H1 (cell line): ENCODE data around the gene DHX38. TPM values are rescaled to one million over a fixed set of nuclear protein-coding genes. Genes with fewer than 3 reads are reported as not detected.
A peak's percentile ranks its signal among the peaks of the same experiment; 100 is the strongest.

Experiments used
- ASH2L ChIP-seq: fragments of 200-600, 300-600 bp; sonication (generic); IDR thresholded peaks from one replicate; pipeline ENCODE4 v1.7.1; 2017; ENCODE audit warnings: low read length
- ATF2 ChIP-seq: IDR thresholded peaks from 2 replicates; pipeline ENCODE4 v1.6.1; 2012; ENCODE audit warnings: low read length, inconsistent platforms
- BRCA1 ChIP-seq: IDR thresholded peaks from 2 replicates; pipeline ENCODE4 v1.6.1; 2012; ENCODE audit warnings: low read depth, low read length, improper control_type of control experiment
- CBX5 ChIP-seq: fragments of 300-800, 300-1000 bp; sonication (generic); IDR thresholded peaks from 2 replicates; pipeline ENCODE4 v1.7.1; 2016; ENCODE audit warnings: antibody characterized with exemption, low read length, low read depth
- EP300 ChIP-seq, 2 experiments: IDR thresholded peaks; 1 replicate in 1 of 2; 2 replicates in 1 of 2; pipeline ENCODE4 v1.6.1; 2011 to 2012; ENCODE audit warnings: low read depth in 2 of 2, low read length in 2 of 2, mild to moderate bottlenecking in 2 of 2, borderline replicate concordance in 1 of 2, inconsistent platforms in 1 of 2, moderate library complexity in 1 of 2
- EZH2 ChIP-seq: fragments of 200-600 bp; sonication (generic); IDR thresholded peaks from 2 replicates; pipeline ENCODE4 v1.7.1; 2012; ENCODE audit warnings: low read depth, mild to moderate bottlenecking, moderate library complexity, low read length, inconsistent platforms; ENCODE audit not compliant: severe bottlenecking
- GABPA ChIP-seq: IDR thresholded peaks from 2 replicates; pipeline ENCODE4 v1.6.1; 2011; ENCODE audit warnings: mild to moderate bottlenecking, low read length, moderate library complexity, borderline replicate concordance; ENCODE audit not compliant: insufficient read depth
- JUN ChIP-seq: IDR thresholded peaks from 2 replicates; pipeline ENCODE4 v1.6.1; 2011; ENCODE audit warnings: low read depth, mild to moderate bottlenecking, improper control_type of control experiment, low read length
- MAFK ChIP-seq: IDR thresholded peaks from 2 replicates; pipeline ENCODE4 v1.6.1; 2012; ENCODE audit warnings: low read depth, mild to moderate bottlenecking, improper control_type of control experiment, low read length
- MAX ChIP-seq: IDR thresholded peaks from 2 replicates; pipeline ENCODE4 v1.6.1; 2012; ENCODE audit warnings: inconsistent platforms
- RNF2 ChIP-seq: fragments of 200-900, 300-1000 bp; sonication (generic); IDR thresholded peaks from 2 replicates; pipeline ENCODE4 v1.7.1; 2016; ENCODE audit warnings: borderline replicate concordance, low read depth, mild to moderate bottlenecking, antibody characterized with exemption, low read length; ENCODE audit not compliant: poor library complexity, severe bottlenecking; ENCODE audit errors: missing control alignments
- RXRA ChIP-seq: IDR thresholded peaks from 2 replicates; pipeline ENCODE4 v1.6.1; 2011; ENCODE audit warnings: low read depth, mild to moderate bottlenecking, low read length, moderate library complexity; ENCODE audit not compliant: insufficient read depth
- SP1 ChIP-seq: IDR thresholded peaks from 2 replicates; pipeline ENCODE4 v1.6.1; 2011; ENCODE audit warnings: low read depth, low read length
- SP4 ChIP-seq: IDR thresholded peaks from 2 replicates; pipeline ENCODE4 v1.6.1; 2012; ENCODE audit warnings: low read length, inconsistent platforms
- SRF ChIP-seq: IDR thresholded peaks from 2 replicates; pipeline ENCODE4 v1.6.1; 2011; ENCODE audit warnings: mild to moderate bottlenecking, low read depth, low read length, moderate library complexity
- TAF1 ChIP-seq: IDR thresholded peaks from 2 replicates; pipeline ENCODE4 v1.6.1; 2011; ENCODE audit warnings: mild to moderate bottlenecking, low read depth, low read length
- TAF7 ChIP-seq: optimal IDR thresholded peaks from 2 replicates; pipeline ENCODE3; 2011; ENCODE audit warnings: low read depth, mild to moderate bottlenecking, inconsistent platforms, low read length, moderate library complexity, borderline replicate concordance
- TBP ChIP-seq: IDR thresholded peaks from 2 replicates; pipeline ENCODE4 v1.6.1; 2011; ENCODE audit warnings: low read depth, low read length, improper control_type of control experiment
- polyA plus RNA-seq, 7 experiments: library from polyadenylated mRNA; depleted of rRNA in 3 of 7; stranded (reverse) in 5 of 7; unstranded in 2 of 7; fragments of >200 nt in 5 of 7; fragments of 200-250 nt in 2 of 7; gene quantifications; 1 replicate in 5 of 7; 2 replicates in 1 of 7; 4 replicates in 1 of 7; pipeline versions ENCODE4 v1.2.1 to v1.2.3, GENCODE V29; 2011 to 2013; ENCODE audit warnings: missing spikeins in 2 of 7, mixed read lengths in 2 of 7
- total RNA-seq: library from RNA; stranded (reverse); fragmentation: NEBNext Ultra II Directional; extraction: Animal tissue kit (Norgen Biotek cat#: 25700); gene quantifications from 2 replicates; pipeline ENCODE4 v1.2.1, GENCODE V29; 2021

DHX38 gene
- total and polyA plus RNA-seq, 2 of the 8 experiments (the other 6 are each of a cell fraction or from before 2014, with no cell fraction given), result 27.3 to 53.5 TPM

DNA sequence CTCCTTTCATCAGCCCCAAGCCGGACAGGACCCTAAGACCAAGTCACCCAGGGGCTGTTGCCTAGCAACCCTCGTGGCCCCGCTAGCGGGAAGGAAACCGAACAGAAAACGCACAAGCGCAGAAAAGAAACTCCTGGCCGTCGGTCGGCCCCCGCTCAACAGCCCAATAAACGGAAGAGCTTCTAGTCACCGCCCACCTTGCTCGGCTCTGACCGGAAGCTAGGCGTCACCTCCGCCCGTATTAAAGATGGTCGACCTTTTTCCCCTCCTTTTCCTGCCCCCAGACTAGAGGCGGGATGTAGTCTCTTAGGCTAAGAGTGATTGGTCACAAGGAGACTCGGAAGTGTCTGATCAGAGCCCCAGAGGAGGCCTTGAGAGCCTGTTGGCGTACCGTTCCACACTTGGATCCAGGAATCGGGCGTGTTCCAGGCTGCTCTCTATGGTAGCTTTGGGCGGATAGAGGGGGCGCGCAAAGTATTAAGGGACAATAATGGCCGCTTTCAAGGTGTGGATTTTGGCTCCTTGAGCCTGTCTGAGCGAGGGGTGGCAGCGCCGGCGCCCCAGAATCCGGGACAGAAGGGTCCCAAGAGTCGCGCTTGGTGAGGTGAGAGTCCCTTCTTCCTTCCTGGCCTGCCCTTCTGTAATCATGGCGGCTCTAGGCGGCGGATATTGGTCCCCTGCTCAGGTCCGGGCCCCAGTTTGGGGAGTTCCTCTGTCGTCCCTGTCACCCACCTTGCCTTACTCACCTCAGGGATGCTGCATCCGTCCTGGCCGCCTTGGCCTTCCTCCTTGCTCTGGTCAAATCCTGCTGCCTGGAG is at the start of gene DHX38, which contains the start of gene TXNL4B (continued):
- TF ChIP-seq SRF, result no peak
- no peak for TF ChIP-seq JUN
- peak; percentile 93 for TF ChIP-seq TAF1
- TF ChIP-seq EZH2, result no peak
- no peak for TF ChIP-seq RNF2
- TF ChIP-seq TBP, result peak; percentile 89
- peak; percentile 77 for TF ChIP-seq TAF7
- peak; percentile 91 for TF ChIP-seq GABPA
- peak; percentile 56; the same call in 1 of the 2 replicates for TF ChIP-seq ATF2
- TF ChIP-seq BRCA1, result no peak
- no peak for TF ChIP-seq CBX5
- no peak for TF ChIP-seq MAFK
- TF ChIP-seq SP1, result peak; percentile 84; the same call in 1 of the 2 replicates
- no peak for TF ChIP-seq RXRA
- TF ChIP-seq SP4, result no peak
- TF ChIP-seq MAX, result peak; percentile 21; the same call in 1 of the 2 replicates
- no peak for TF ChIP-seq EP300 (IDR thresholded peaks at IDR 0.05; ENCODE audit: borderline replicate concordance in 1 of 2, low read depth in 2 of 2, low read length in 2 of 2)
- peak; percentile 39 for TF ChIP-seq ASH2L
